ENCODE data around the gene RNU6-8. TPM values are rescaled to one million over a fixed set of nuclear protein-coding genes. Genes with fewer than 3 reads are reported as not detected.

RNU6-8 gene
- total RNA-seq, 2 experiments from 2014 or later = not detected

GRCh38 chr14:32201193-32201815 lies 1.8 kb downstream of the RNU6-8 start:
- peak overlapping the region; percentile 86 for H3K4me3 Mint-ChIP-seq
- H3K4me1 Mint-ChIP-seq = peaks cover 44% of the 10 kb centered on the region
- ChIA-PET CTCF (interaction anchor here (0.6 kb wide), 1 partner anchor 170 kb away, joined by 4 read pairs; no protein-coding TSS in a partner anchor), POLR2A (no interaction called here)
- peaks cover 2% of the 10 kb centered on the region for H3K36me3 Mint-ChIP-seq (ENCODE audit: low read depth)
- H3K27me3 Mint-ChIP-seq = peaks cover 2% of the 10 kb centered on the region
- DNase-seq = peak; percentile 71
- H3K9me3 Mint-ChIP-seq = no peaks in the 10 kb centered on the region
- peak overlapping the region; percentile 97 for H3K27ac Mint-ChIP-seq

GRCh38 chr14:32200368-32201192 lies 2.5 kb downstream of the RNU6-8 start:
- Mint-ChIP-seq H3K4me3 (peak overlapping the region; percentile 86), H3K4me1 (peaks cover 39% of the 10 kb centered on the region)
- CTCF ChIA-PET = no interaction called here

GRCh38 chr14:32197919-32198318 lies 5.2 kb downstream of the RNU6-8 start:
- H3K36me3 Mint-ChIP-seq (ENCODE audit: low read depth) = no peaks in the 10 kb centered on the region
- H3K9me3 Mint-ChIP-seq = peaks cover 3% of the 10 kb centered on the region
- no peak overlapping the region for H3K27ac Mint-ChIP-seq
- peaks cover 23% of the 10 kb centered on the region for H3K4me1 Mint-ChIP-seq
- ChIA-PET POLR2A (no interaction called here), CTCF (interaction anchor here (1.2 kb wide), 1 partner anchor 121 kb away, joined by 3 read pairs; the partner anchor contains the start of gene ARHGAP5)
- H3K4me3 Mint-ChIP-seq = no peak overlapping the region
- H3K27me3 Mint-ChIP-seq = peaks cover 3% of the 10 kb centered on the region
- no peak for DNase-seq

More at GRCh38 chr14:32200368-32201192, 2.5 kb downstream of the RNU6-8 start:
- H3K27ac Mint-ChIP-seq = peak overlapping the region; percentile 97
- peaks cover 2% of the 10 kb centered on the region for H3K36me3 Mint-ChIP-seq (ENCODE audit: low read depth)
- DNase-seq = no peak
- H3K27me3 Mint-ChIP-seq = peaks cover 2% of the 10 kb centered on the region
- no peaks in the 10 kb centered on the region for H3K9me3 Mint-ChIP-seq
- POLR2A ChIA-PET = no interaction called here

GRCh38 chr14:32195636-32196035 lies 7.4 kb downstream of the RNU6-8 start:
- DNase-seq = no peak
- H3K4me1 Mint-ChIP-seq = peaks cover 2% of the 10 kb centered on the region
- ChIA-PET CTCF (no interaction called here), POLR2A (no interaction called here)
- no peaks in the 10 kb centered on the region for H3K36me3 Mint-ChIP-seq (ENCODE audit: low read depth)
- peaks cover 3% of the 10 kb centered on the region for H3K9me3 Mint-ChIP-seq
- peaks cover 3% of the 10 kb centered on the region for H3K27me3 Mint-ChIP-seq
- H3K27ac Mint-ChIP-seq = no peak overlapping the region
- H3K4me3 Mint-ChIP-seq = no peak overlapping the region

- Mint-ChIP-seq H3K36me3 (ENCODE audit: low read depth) (no peaks in the 10 kb centered on the region), H3K27ac (no peak overlapping the region), H3K27me3 (peaks cover 3% of the 10 kb centered on the region), H3K9me3 (peaks cover 3% of the 10 kb centered on the region), H3K4me1 (no peaks in the 10 kb centered on the region), H3K4me3 (no peak overlapping the region)
- POLR2A ChIA-PET = no interaction called here
- CTCF ChIA-PET = no interaction called here
- no peak for DNase-seq
Observed at GRCh38 chr14:32193532-32193931, 9.5 kb downstream of the RNU6-8 start.

GRCh38 chr14:32192712-32193373 lies 10.2 kb downstream of the RNU6-8 start:
- CTCF ChIA-PET = no interaction called here

GRCh38 chr14:32190673-32191072 lies 12.4 kb downstream of the RNU6-8 start:
- ChIA-PET POLR2A (interaction anchor here (0.6 kb wide), 1 partner anchor 20 kb away, joined by 3 read pairs; no protein-coding TSS in a partner anchor), CTCF (no interaction called here)
- H3K4me3 Mint-ChIP-seq = no peak overlapping the region
- peaks cover 7% of the 10 kb centered on the region for H3K4me1 Mint-ChIP-seq
- no peak for DNase-seq
- peaks cover 8% of the 10 kb centered on the region for H3K9me3 Mint-ChIP-seq
- peaks cover 3% of the 10 kb centered on the region for H3K27me3 Mint-ChIP-seq
- H3K36me3 Mint-ChIP-seq (ENCODE audit: low read depth) = peaks cover 3% of the 10 kb centered on the region
- no peak overlapping the region for H3K27ac Mint-ChIP-seq

More at GRCh38 chr14:32192712-32193373, 10.2 kb downstream of the RNU6-8 start:
- Mint-ChIP-seq H3K27ac (no peak overlapping the region), H3K36me3 (ENCODE audit: low read depth) (no peaks in the 10 kb centered on the region), H3K4me3 (no peak overlapping the region), H3K27me3 (peaks cover 3% of the 10 kb centered on the region), H3K9me3 (peaks cover 3% of the 10 kb centered on the region), H3K4me1 (no peaks in the 10 kb centered on the region)
- DNase-seq = no peak
- POLR2A ChIA-PET = no interaction called here

GRCh38 chr14:32189811-32190210 lies 13.3 kb downstream of the RNU6-8 start:
- H3K4me1 Mint-ChIP-seq = peaks cover 7% of the 10 kb centered on the region
- POLR2A ChIA-PET = no interaction called here
- H3K27ac Mint-ChIP-seq = no peak overlapping the region
- H3K36me3 Mint-ChIP-seq (ENCODE audit: low read depth) = peaks cover 3% of the 10 kb centered on the region
- H3K27me3 Mint-ChIP-seq = no peaks in the 10 kb centered on the region
- CTCF ChIA-PET = no interaction called here
- no peak overlapping the region for H3K4me3 Mint-ChIP-seq
- H3K9me3 Mint-ChIP-seq = peaks cover 13% of the 10 kb centered on the region
- no peak for DNase-seq

- Mint-ChIP-seq H3K4me1 (peaks cover 7% of the 10 kb centered on the region), H3K4me3 (no peak overlapping the region), H3K27me3 (peaks cover 2% of the 10 kb centered on the region), H3K9me3 (peaks cover 17% of the 10 kb centered on the region), H3K27ac (no peak overlapping the region), H3K36me3 (ENCODE audit: low read depth) (peaks cover 3% of the 10 kb centered on the region)
- ChIA-PET POLR2A (no interaction called here), CTCF (interaction anchor here (0.6 kb wide), 1 partner anchor 24 kb away, joined by 3 read pairs; no protein-coding TSS in a partner anchor)
- no peak for DNase-seq
Observed at GRCh38 chr14:32186248-32186647, 16.8 kb downstream of the RNU6-8 start.

GRCh38 chr14:32185097-32185496 lies 18.0 kb downstream of the RNU6-8 start:
- Mint-ChIP-seq H3K27ac (no peak overlapping the region), H3K4me1 (peaks cover 7% of the 10 kb centered on the region), H3K27me3 (peaks cover 8% of the 10 kb centered on the region), H3K4me3 (no peak overlapping the region), H3K36me3 (ENCODE audit: low read depth) (peaks cover 3% of the 10 kb centered on the region), H3K9me3 (peaks cover 17% of the 10 kb centered on the region)
- ChIA-PET POLR2A (no interaction called here), CTCF (no interaction called here)
- no peak for DNase-seq

- ChIA-PET CTCF (no interaction called here), POLR2A (no interaction called here)
- no peak overlapping the region for H3K4me3 Mint-ChIP-seq
- H3K4me1 Mint-ChIP-seq = peaks cover 7% of the 10 kb centered on the region
- H3K9me3 Mint-ChIP-seq = peaks cover 21% of the 10 kb centered on the region
- no peak for DNase-seq
- H3K36me3 Mint-ChIP-seq (ENCODE audit: low read depth) = peaks cover 3% of the 10 kb centered on the region
- peaks cover 10% of the 10 kb centered on the region for H3K27me3 Mint-ChIP-seq
- no peak overlapping the region for H3K27ac Mint-ChIP-seq
Observed at GRCh38 chr14:32183151-32184058, 19.7 kb downstream of the RNU6-8 start.

GRCh38 chr14:32171469-32171868 lies 31.6 kb downstream of the RNU6-8 start:
- Mint-ChIP-seq H3K4me1 (no peaks in the 10 kb centered on the region), H3K27me3 (peaks cover 4% of the 10 kb centered on the region), H3K9me3 (no peaks in the 10 kb centered on the region), H3K4me3 (no peak overlapping the region), H3K27ac (no peak overlapping the region), H3K36me3 (ENCODE audit: low read depth) (no peaks in the 10 kb centered on the region)
- ChIA-PET POLR2A (interaction anchor here (0.6 kb wide), 1 partner anchor 19 kb away, joined by 3 read pairs; no protein-coding TSS in a partner anchor), CTCF (no interaction called here)
- DNase-seq = no peak
